IMR-90 (cell line): ENCODE measurements around the gene GNG12.
"Not testable (repeated sequence)": the region's sequence is repeated elsewhere in the genome, so short reads cannot be mapped to it uniquely, and the experiment has no call there.

Experiments
- MAZ ChIP-seq: IDR thresholded peaks from 2 replicates; pipeline ENCODE4 v1.6.1; 2012; ENCODE audit warnings: low read depth, mild to moderate bottlenecking, low read length, improper control_type of control experiment, moderate library complexity, borderline replicate concordance
- POLR2A ChIP-seq: IDR thresholded peaks from 2 replicates; pipeline ENCODE4 v1.6.1; 2012; ENCODE audit warnings: mild to moderate bottlenecking, low read depth, low read length
- RCOR1 ChIP-seq: IDR thresholded peaks from 2 replicates; pipeline ENCODE4 v1.6.1; 2012; ENCODE audit warnings: mild to moderate bottlenecking, low read length, improper control_type of control experiment; ENCODE audit not compliant: insufficient replicate concordance
- SMC3 ChIP-seq: fragments of 150-350 bp; IDR thresholded peaks from 2 replicates; pipeline ENCODE4 v1.6.1; 2016; ENCODE audit warnings: low read depth, mild to moderate bottlenecking, antibody characterized with exemption, low read length, moderate library complexity
- TF ChIP-seq, protein P1 (sequence below): fragments of 150-350 bp; IDR thresholded peaks from 2 replicates; pipeline ENCODE4 v1.6.1; 2017; ENCODE audit warnings: mild to moderate bottlenecking, antibody characterized with exemption, low read length, low read depth
- TF ChIP-seq, protein P2 (sequence below): conservative IDR thresholded peaks from 2 replicates; pipeline ENCODE4 v1.5.1; 2012; ENCODE audit warnings: mild to moderate bottlenecking, low read depth, low read length, improper control_type of control experiment

DNA sequence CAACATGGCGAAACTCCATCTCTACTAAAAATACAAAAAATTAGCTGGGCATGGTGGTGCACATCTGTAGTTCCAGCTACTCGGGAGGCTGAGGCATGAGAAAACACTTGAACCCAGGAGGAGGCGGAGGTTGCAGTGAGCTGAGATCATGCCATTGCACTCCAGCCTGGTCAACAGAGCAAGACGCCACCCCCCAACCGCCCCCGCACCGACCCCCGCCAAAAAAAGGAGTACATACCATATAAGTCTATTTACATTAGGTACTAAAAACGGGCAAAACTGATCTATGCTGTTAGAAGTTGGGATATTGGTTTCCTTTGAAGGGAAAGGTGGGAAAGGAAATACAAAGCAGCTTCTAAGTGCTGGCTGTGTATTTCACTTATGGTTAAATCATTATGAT is 103.0 kb downstream of the GNG12 start:
- TF ChIP-seq, protein P1, sequence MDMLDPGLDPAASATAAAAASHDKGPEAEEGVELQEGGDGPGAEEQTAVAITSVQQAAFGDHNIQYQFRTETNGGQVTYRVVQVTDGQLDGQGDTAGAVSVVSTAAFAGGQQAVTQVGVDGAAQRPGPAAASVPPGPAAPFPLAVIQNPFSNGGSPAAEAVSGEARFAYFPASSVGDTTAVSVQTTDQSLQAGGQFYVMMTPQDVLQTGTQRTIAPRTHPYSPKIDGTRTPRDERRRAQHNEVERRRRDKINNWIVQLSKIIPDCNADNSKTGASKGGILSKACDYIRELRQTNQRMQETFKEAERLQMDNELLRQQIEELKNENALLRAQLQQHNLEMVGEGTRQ, result not testable (repeated sequence)
- TF ChIP-seq RCOR1, MAZ, POLR2A, SMC3: not testable (repeated sequence)
- TF ChIP-seq, protein P2, sequence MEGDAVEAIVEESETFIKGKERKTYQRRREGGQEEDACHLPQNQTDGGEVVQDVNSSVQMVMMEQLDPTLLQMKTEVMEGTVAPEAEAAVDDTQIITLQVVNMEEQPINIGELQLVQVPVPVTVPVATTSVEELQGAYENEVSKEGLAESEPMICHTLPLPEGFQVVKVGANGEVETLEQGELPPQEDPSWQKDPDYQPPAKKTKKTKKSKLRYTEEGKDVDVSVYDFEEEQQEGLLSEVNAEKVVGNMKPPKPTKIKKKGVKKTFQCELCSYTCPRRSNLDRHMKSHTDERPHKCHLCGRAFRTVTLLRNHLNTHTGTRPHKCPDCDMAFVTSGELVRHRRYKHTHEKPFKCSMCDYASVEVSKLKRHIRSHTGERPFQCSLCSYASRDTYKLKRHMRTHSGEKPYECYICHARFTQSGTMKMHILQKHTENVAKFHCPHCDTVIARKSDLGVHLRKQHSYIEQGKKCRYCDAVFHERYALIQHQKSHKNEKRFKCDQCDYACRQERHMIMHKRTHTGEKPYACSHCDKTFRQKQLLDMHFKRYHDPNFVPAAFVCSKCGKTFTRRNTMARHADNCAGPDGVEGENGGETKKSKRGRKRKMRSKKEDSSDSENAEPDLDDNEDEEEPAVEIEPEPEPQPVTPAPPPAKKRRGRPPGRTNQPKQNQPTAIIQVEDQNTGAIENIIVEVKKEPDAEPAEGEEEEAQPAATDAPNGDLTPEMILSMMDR, result not testable (repeated sequence)
